GM18867 (cell line): Measurements from ENCODE around the gene GRIK2.

Experiments used
- ATAC-seq: cut with Tn5 transposase; IDR thresholded peaks from one replicate; pipeline ENCODE4 v1.9.1; 2021; ENCODE audit warnings: mild to moderate bottlenecking, moderate library complexity; ENCODE audit not compliant: unreplicated experiment

GRIK2 gene

GRCh38 chr6:101847690-101848089, 454.2 kb downstream of the GRIK2 start:
- no peak for ATAC-seq

GRCh38 chr6:101851911-101852310, 458.4 kb downstream of the GRIK2 start:
- ATAC-seq: no peak

GRCh38 chr6:101853231-101854085, 459.9 kb downstream of the GRIK2 start:
- ATAC-seq: no peak

GRCh38 chr6:101876431-101876830, 482.9 kb downstream of the GRIK2 start:
- ATAC-seq: no peak

GRCh38 chr6:101878554-101879276, 485.2 kb downstream of the GRIK2 start:
- ATAC-seq: peak; percentile 81

GRCh38 chr6:101879782-101880181, 486.3 kb downstream of the GRIK2 start:
- ATAC-seq: peak; percentile 46

GRCh38 chr6:101883505-101883904, 490.0 kb downstream of the GRIK2 start:
- ATAC-seq: no peak

- ATAC-seq: no peak
These were observed 494.0 kb downstream of the GRIK2 start for GRCh38 chr6:101887532-101887931.

GRCh38 chr6:101907356-101908217, 514.1 kb downstream of the GRIK2 start:
- no peak for ATAC-seq

- ATAC-seq: no peak
These were observed 515.9 kb downstream of the GRIK2 start for GRCh38 chr6:101909366-101909765.

- no peak for ATAC-seq
These were observed 518.8 kb downstream of the GRIK2 start for GRCh38 chr6:101912311-101912710.

- no peak for ATAC-seq
These were observed 525.0 kb downstream of the GRIK2 start for GRCh38 chr6:101918471-101918870.

GRCh38 chr6:101921829-101922450, 528.4 kb downstream of the GRIK2 start:
- ATAC-seq: no peak

GRCh38 chr6:101926149-101926925, 532.8 kb downstream of the GRIK2 start:
- ATAC-seq: peak; percentile 78

- no peak for ATAC-seq
These were observed 538.3 kb downstream of the GRIK2 start for GRCh38 chr6:101931766-101932165.

GRCh38 chr6:101932704-101933103, 539.2 kb downstream of the GRIK2 start:
- ATAC-seq: no peak

GRCh38 chr6:101935732-101936131, 542.2 kb downstream of the GRIK2 start:
- no peak for ATAC-seq

- no peak for ATAC-seq
These were observed 543.0 kb downstream of the GRIK2 start for GRCh38 chr6:101936516-101936915.

GRCh38 chr6:101937108-101937507, 543.6 kb downstream of the GRIK2 start:
- ATAC-seq: no peak

- no peak for ATAC-seq
These were observed 546.9 kb downstream of the GRIK2 start for GRCh38 chr6:101940391-101940790.
